ENCODE measurements around the gene SLC10A7. TPM values are rescaled to one million over a fixed set of nuclear protein-coding genes. Genes with fewer than 3 reads are reported as not detected.

Gene SLC10A7
- total and polyA plus RNA-seq, 2 experiments from 2014 or later = 0.81 to 4.3 TPM

DNA sequence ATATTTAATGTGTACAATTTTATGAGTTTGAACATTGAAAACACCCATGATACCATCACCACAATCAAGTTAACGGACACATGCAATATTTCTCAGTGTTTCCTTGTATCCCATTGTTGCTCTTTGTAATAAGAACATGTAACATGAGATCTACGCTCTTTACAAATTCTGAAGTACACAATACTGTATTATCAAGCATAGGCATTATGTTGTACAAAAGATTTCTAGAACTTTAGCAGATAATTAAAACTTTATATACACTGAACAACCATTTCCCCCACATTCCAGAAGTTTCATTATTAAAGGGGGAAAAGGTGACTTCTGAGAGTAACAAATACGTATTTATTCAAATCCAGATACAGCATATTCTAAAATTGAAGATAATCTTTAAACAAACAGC lies 114.5 kb downstream of the SLC10A7 start:
- no peaks in the 10 kb centered on the region for H4K20me1 ChIP-seq (replicated peaks; ENCODE audit: insufficient read depth)
- H3K4me2 ChIP-seq = no peak overlapping the region
- ATAC-seq = no peak
- peaks cover 10% of the 10 kb centered on the region; the same call in 1 of the 2 replicates for H3K4me1 ChIP-seq (ENCODE audit: insufficient read depth)
- no peaks in the 10 kb centered on the region for H3K27me3 ChIP-seq (ENCODE audit: insufficient read depth)
- Mint-ChIP-seq H3K4me3 (no peak overlapping the region), H3K36me3 (ENCODE audit: low read depth) (no peaks in the 10 kb centered on the region), H3K27ac (no peak overlapping the region), H3K27me3 (ENCODE audit: insufficient read depth, low read depth, poor library complexity) (no peaks in the 10 kb centered on the region), H3K4me1 (peaks cover 7% of the 10 kb centered on the region; the same call in 2 of the 3 replicates), H3K9me3 (no peaks in the 10 kb centered on the region)
- TF ChIP-seq EZH2 (IDR thresholded peaks at IDR 0.05; ENCODE audit: low read depth, unreplicated experiment) = no peak
- TF ChIP-seq, protein P1, sequence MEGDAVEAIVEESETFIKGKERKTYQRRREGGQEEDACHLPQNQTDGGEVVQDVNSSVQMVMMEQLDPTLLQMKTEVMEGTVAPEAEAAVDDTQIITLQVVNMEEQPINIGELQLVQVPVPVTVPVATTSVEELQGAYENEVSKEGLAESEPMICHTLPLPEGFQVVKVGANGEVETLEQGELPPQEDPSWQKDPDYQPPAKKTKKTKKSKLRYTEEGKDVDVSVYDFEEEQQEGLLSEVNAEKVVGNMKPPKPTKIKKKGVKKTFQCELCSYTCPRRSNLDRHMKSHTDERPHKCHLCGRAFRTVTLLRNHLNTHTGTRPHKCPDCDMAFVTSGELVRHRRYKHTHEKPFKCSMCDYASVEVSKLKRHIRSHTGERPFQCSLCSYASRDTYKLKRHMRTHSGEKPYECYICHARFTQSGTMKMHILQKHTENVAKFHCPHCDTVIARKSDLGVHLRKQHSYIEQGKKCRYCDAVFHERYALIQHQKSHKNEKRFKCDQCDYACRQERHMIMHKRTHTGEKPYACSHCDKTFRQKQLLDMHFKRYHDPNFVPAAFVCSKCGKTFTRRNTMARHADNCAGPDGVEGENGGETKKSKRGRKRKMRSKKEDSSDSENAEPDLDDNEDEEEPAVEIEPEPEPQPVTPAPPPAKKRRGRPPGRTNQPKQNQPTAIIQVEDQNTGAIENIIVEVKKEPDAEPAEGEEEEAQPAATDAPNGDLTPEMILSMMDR (conservative IDR thresholded peaks at IDR 0.05; ENCODE audit: low read depth in 2 of 2) = no peak
- no peak for TF ChIP-seq NANOG (IDR thresholded peaks at IDR 0.05; ENCODE audit: borderline replicate concordance)
- TF ChIP-seq ZNF331 (CRISPR knock-in tag; IDR thresholded peaks at IDR 0.05; ENCODE audit: low read depth) = no peak
- no peak for TF ChIP-seq ETS1 (IDR thresholded peaks at IDR 0.05)
- no peak for TF ChIP-seq CREB1 (CRISPR knock-in tag; IDR thresholded peaks at IDR 0.05; ENCODE audit: low read depth)
- TF ChIP-seq JUNB (IDR thresholded peaks at IDR 0.05; ENCODE audit: unreplicated experiment) = no peak
- TF ChIP-seq POLR2AphosphoS5 (IDR thresholded peaks at IDR 0.05; ENCODE audit: low read depth) = no peak
- TF ChIP-seq, protein P2, sequence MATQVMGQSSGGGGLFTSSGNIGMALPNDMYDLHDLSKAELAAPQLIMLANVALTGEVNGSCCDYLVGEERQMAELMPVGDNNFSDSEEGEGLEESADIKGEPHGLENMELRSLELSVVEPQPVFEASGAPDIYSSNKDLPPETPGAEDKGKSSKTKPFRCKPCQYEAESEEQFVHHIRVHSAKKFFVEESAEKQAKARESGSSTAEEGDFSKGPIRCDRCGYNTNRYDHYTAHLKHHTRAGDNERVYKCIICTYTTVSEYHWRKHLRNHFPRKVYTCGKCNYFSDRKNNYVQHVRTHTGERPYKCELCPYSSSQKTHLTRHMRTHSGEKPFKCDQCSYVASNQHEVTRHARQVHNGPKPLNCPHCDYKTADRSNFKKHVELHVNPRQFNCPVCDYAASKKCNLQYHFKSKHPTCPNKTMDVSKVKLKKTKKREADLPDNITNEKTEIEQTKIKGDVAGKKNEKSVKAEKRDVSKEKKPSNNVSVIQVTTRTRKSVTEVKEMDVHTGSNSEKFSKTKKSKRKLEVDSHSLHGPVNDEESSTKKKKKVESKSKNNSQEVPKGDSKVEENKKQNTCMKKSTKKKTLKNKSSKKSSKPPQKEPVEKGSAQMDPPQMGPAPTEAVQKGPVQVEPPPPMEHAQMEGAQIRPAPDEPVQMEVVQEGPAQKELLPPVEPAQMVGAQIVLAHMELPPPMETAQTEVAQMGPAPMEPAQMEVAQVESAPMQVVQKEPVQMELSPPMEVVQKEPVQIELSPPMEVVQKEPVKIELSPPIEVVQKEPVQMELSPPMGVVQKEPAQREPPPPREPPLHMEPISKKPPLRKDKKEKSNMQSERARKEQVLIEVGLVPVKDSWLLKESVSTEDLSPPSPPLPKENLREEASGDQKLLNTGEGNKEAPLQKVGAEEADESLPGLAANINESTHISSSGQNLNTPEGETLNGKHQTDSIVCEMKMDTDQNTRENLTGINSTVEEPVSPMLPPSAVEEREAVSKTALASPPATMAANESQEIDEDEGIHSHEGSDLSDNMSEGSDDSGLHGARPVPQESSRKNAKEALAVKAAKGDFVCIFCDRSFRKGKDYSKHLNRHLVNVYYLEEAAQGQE (IDR thresholded peaks at IDR 0.05; ENCODE audit: unreplicated experiment) = no peak
- TF ChIP-seq, protein P3, sequence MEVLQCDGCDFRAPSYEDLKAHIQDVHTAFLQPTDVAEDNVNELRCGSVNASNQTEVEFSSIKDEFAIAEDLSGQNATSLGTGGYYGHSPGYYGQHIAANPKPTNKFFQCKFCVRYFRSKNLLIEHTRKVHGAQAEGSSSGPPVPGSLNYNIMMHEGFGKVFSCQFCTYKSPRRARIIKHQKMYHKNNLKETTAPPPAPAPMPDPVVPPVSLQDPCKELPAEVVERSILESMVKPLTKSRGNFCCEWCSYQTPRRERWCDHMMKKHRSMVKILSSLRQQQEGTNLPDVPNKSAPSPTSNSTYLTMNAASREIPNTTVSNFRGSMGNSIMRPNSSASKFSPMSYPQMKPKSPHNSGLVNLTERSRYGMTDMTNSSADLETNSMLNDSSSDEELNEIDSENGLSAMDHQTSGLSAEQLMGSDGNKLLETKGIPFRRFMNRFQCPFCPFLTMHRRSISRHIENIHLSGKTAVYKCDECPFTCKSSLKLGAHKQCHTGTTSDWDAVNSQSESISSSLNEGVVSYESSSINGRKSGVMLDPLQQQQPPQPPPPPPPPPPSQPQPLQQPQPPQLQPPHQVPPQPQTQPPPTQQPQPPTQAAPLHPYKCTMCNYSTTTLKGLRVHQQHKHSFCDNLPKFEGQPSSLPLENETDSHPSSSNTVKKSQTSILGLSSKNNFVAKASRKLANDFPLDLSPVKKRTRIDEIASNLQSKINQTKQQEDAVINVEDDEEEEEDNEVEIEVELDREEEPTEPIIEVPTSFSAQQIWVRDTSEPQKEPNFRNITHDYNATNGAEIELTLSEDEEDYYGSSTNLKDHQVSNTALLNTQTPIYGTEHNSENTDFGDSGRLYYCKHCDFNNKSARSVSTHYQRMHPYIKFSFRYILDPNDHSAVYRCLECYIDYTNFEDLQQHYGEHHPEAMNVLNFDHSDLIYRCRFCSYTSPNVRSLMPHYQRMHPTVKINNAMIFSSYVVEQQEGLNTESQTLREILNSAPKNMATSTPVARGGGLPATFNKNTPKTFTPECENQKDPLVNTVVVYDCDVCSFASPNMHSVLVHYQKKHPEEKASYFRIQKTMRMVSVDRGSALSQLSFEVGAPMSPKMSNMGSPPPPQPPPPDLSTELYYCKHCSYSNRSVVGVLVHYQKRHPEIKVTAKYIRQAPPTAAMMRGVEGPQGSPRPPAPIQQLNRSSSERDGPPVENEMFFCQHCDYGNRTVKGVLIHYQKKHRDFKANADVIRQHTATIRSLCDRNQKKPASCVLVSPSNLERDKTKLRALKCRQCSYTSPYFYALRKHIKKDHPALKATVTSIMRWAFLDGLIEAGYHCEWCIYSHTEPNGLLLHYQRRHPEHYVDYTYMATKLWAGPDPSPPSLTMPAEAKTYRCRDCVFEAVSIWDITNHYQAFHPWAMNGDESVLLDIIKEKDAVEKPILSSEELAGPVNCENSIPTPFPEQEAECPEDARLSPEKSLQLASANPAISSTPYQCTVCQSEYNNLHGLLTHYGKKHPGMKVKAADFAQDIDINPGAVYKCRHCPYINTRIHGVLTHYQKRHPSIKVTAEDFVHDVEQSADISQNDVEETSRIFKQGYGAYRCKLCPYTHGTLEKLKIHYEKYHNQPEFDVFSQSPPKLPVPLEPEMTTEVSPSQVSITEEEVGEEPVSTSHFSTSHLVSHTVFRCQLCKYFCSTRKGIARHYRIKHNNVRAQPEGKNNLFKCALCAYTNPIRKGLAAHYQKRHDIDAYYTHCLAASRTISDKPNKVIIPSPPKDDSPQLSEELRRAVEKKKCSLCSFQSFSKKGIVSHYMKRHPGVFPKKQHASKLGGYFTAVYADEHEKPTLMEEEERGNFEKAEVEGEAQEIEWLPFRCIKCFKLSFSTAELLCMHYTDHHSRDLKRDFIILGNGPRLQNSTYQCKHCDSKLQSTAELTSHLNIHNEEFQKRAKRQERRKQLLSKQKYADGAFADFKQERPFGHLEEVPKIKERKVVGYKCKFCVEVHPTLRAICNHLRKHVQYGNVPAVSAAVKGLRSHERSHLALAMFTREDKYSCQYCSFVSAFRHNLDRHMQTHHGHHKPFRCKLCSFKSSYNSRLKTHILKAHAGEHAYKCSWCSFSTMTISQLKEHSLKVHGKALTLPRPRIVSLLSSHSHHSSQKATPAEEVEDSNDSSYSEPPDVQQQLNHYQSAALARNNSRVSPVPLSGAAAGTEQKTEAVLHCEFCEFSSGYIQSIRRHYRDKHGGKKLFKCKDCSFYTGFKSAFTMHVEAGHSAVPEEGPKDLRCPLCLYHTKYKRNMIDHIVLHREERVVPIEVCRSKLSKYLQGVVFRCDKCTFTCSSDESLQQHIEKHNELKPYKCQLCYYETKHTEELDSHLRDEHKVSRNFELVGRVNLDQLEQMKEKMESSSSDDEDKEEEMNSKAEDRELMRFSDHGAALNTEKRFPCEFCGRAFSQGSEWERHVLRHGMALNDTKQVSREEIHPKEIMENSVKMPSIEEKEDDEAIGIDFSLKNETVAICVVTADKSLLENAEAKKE (CRISPR knock-in tag; IDR thresholded peaks at IDR 0.05) = no peak
- TF ChIP-seq STAT1 (IDR thresholded peaks at IDR 0.05; ENCODE audit: unreplicated experiment) = no peak
- no peak for TF ChIP-seq ZNF114 (CRISPR knock-in tag; IDR thresholded peaks at IDR 0.05)
- no peak for TF ChIP-seq EZH2phosphoT487 (IDR thresholded peaks at IDR 0.05; ENCODE audit: unreplicated experiment)
- H3K27ac ChIP-seq (ENCODE audit: low read depth) = no peak overlapping the region
- no peak overlapping the region for H3K4me3 ChIP-seq
- H3K79me2 ChIP-seq (replicated peaks; ENCODE audit: insufficient read depth) = no peaks in the 10 kb centered on the region
- H3K36me3 ChIP-seq (ENCODE audit: insufficient read depth) = no peaks in the 10 kb centered on the region
- DNase-seq (ENCODE audit: low spot score) = no peak
- H3F3A ChIP-seq (replicated peaks; ENCODE audit: low read depth) = no peaks in the 10 kb centered on the region
- no peak overlapping the region for H2AFZ ChIP-seq
- H3K9me2 ChIP-seq (ENCODE audit: insufficient read depth) = no peaks in the 10 kb centered on the region

Data from GM23338 (cell line).